ENCODE measurements around the gene EFCAB8. TPM values are rescaled to one million over a fixed set of nuclear protein-coding genes. Genes with fewer than 3 reads are reported as not detected.

The EFCAB8 gene
- total RNA-seq, result under 1 TPM in 1 of 2 donors, not detected in 1; under 0.01 TPM

GRCh38 chr20:32858701-32859372 is at the start of gene EFCAB8:
Gene EFCAB8 (plus strand): TSS chr20:32858923. CDS start chr20:32863793, 4,870 bp downstream.

GRCh38 chr20:33004141-33004751 is 145.5 kb downstream of the EFCAB8 start, which contains the start of gene SUN5:
Gene SUN5 (minus strand): TSS chr20:33004433. CDS start chr20:33004340, 93 bp downstream.

GRCh38 chr20:33007376-33008335 is 148.9 kb downstream of the EFCAB8 start, which contains the start of gene BPIFB2:
Gene BPIFB2 (plus strand): TSS chr20:33007704. CDS start chr20:33008575, 871 bp downstream.

Other genes with a start within 250 kb of the EFCAB8 start
- not detected for gene C20orf203, start 185.0 kb upstream of the EFCAB8 start, total RNA-seq
- 10 to 100 TPM; 26.5 to 41.0 TPM for gene COMMD7, start 115.5 kb upstream of the EFCAB8 start, total RNA-seq
- gene DNMT3B, start 96.5 kb upstream of the EFCAB8 start, total RNA-seq, result 1 to 10 TPM; 1.0 to 2.7 TPM
- 100 to 1,000 TPM in 1 of 2 donors, 10 to 100 TPM in 1; 82.6 to 123 TPM for gene MAPRE1, start 39.0 kb upstream of the EFCAB8 start, total RNA-seq
- gene SUN5, start 145.5 kb downstream of the EFCAB8 start, total RNA-seq, result not detected
- gene BPIFB2, start 148.8 kb downstream of the EFCAB8 start, total RNA-seq, result not detected
- gene BPIFB6, start 172.7 kb downstream of the EFCAB8 start, total RNA-seq, result not detected
- gene BPIFB3, start 195.0 kb downstream of the EFCAB8 start, total RNA-seq, result not detected
- not detected for gene BPIFB4, start 220.7 kb downstream of the EFCAB8 start, total RNA-seq